ENCODE measurements around the gene HECA. TPM values are rescaled to one million over a fixed set of nuclear protein-coding genes. Genes with fewer than 3 reads are reported as not detected.

HECA gene
- total and polyA plus RNA-seq, 2 of the 8 experiments (the other 6 are each of a cell fraction or from before 2014, with no cell fraction given), result 2.4 to 9.2 TPM

GRCh38 chr6:139154881-139155547 lies 20.1 kb downstream of the HECA start:
- no peaks in the 10 kb centered on the region for H3K9me3 ChIP-seq (ENCODE audit: insufficient read depth in 2 of 2, low read depth in 1 of 2, low read length in 1 of 2)
- H3K27ac ChIP-seq (ENCODE audit: low read depth, low read length), result no peak overlapping the region
- no peak overlapping the region for H4K8ac ChIP-seq (ENCODE audit: extremely low read depth, insufficient read depth, low read length)
- no peak overlapping the region for H3K4me3 ChIP-seq (ENCODE audit: extremely low read depth in 1 of 4, insufficient read depth in 2 of 4, low read depth in 3 of 4, low read length in 4 of 4)
- FAIRE-seq (no peak), DNase-seq (ENCODE audit: low read depth in 1 of 2, low spot score in 2 of 2) (no peak)
- no peaks in the 10 kb centered on the region; a peak in 1 of 8 replicates for H3K36me3 ChIP-seq (ENCODE audit: control insufficient read depth in 2 of 4, insufficient read depth in 4 of 4, low read length in 3 of 4)
- no peak overlapping the region for H3K18ac ChIP-seq (ENCODE audit: extremely low read depth, low read length)
- H2AK5ac ChIP-seq (ENCODE audit: low read depth, low read length), result no peak overlapping the region
- H2BK20ac ChIP-seq (ENCODE audit: low read length), result no peak overlapping the region
- no peak overlapping the region for H2BK120ac ChIP-seq (replicated peaks; ENCODE audit: low read depth, low read length)
- H3K23ac ChIP-seq (ENCODE audit: insufficient read length), result no peak overlapping the region
- no peak overlapping the region for H3K14ac ChIP-seq (ENCODE audit: insufficient read length)
- H3K4ac ChIP-seq (replicated peaks; ENCODE audit: insufficient read length, low read depth, low read length), result no peak overlapping the region
- H3K9ac ChIP-seq (replicated peaks in 1 of 4; ENCODE audit: extremely low read depth in 1 of 4, low read depth in 3 of 4, low read length in 3 of 4), result no peak overlapping the region
- no peak overlapping the region for H2BK12ac ChIP-seq (ENCODE audit: low read depth, low read length)
- no peaks in the 10 kb centered on the region for H4K20me1 ChIP-seq (replicated peaks in 1 of 2; ENCODE audit: control insufficient read depth in 1 of 2, insufficient read depth in 2 of 2, low read length in 2 of 2)
- no peak overlapping the region for H3K56ac ChIP-seq (replicated peaks; ENCODE audit: insufficient read length, low read depth, low read length)
- H2AFZ ChIP-seq (ENCODE audit: low read length), result no peak overlapping the region
- no peak for TF ChIP-seq KDM5A (IDR thresholded peaks at IDR 0.05; ENCODE audit: low read length)
- no peak for TF ChIP-seq ASH2L (IDR thresholded peaks at IDR 0.05; ENCODE audit: low read length)
- H3K23me2 ChIP-seq (ENCODE audit: low read depth, low read length), result no peaks in the 10 kb centered on the region
- H3K79me2 ChIP-seq (ENCODE audit: control insufficient read depth in 1 of 2, insufficient read depth in 2 of 2, low read length in 2 of 2), result peaks cover 0 to 5% of the 10 kb centered on the region in 2 experiments; a peak in 2 of 4 replicates
- ChIA-PET POLR2A (ENCODE audit: partially characterized antibody) (no interaction called here), CTCF (ENCODE audit: partially characterized antibody) (interaction anchor here (0.8 to 1.8 kb wide), 3 partner anchors 10 to 210 kb away, joined by 3 to 6 read pairs (median 5); no protein-coding TSS in a partner anchor)
- H3K4me1 ChIP-seq (replicated peaks in 1 of 4; ENCODE audit: control insufficient read depth in 3 of 4, insufficient read depth in 4 of 4, low read length in 3 of 4), result no peaks in the 10 kb centered on the region; a peak in 1 of 7 replicates
- H3K4me2 ChIP-seq (ENCODE audit: insufficient read depth in 1 of 2, low read depth in 2 of 2, low read length in 2 of 2), result no peak overlapping the region
- no peaks in the 10 kb centered on the region for H3K27me3 ChIP-seq (replicated peaks in 1 of 4; ENCODE audit: control insufficient read depth in 3 of 4, extremely low read depth in 1 of 4, insufficient read depth in 3 of 4, low read length in 3 of 4)
- H3K79me1 ChIP-seq (ENCODE audit: low read depth, low read length), result no peaks in the 10 kb centered on the region
- H4K91ac ChIP-seq (replicated peaks; ENCODE audit: insufficient read length, low read length), result no peak overlapping the region
- WGBS, 2 experiments (ENCODE audit: extremely low coverage in 1 of 2, insufficient coverage in 1 of 2, insufficient read length in 1 of 2, insufficient replicate concordance in 2 of 2, low coverage in 1 of 2, low lambda C conversion rate in 2 of 2, missing lambda C conversion rate in 1 of 2), result 93% methylated on average over 9 of the region's 9 CpGs; no CpG with 5 or more reads in 1 of the 2 experiments
- no peak overlapping the region for H2BK15ac ChIP-seq (ENCODE audit: low read length)
- no peak overlapping the region for H2BK5ac ChIP-seq (ENCODE audit: low read depth, low read length)
- no peak overlapping the region for H4K5ac ChIP-seq (ENCODE audit: insufficient read length, low read depth, low read length)
